Kidney epithelial cell (primary cell): ENCODE data around the gene PDZD8. TPM values are rescaled to one million over a fixed set of nuclear protein-coding genes. Genes with fewer than 3 reads are reported as not detected.

ENCODE experiments used
- DNase-seq: peaks from one replicate; pipeline ENCODE4 v3.0.0-alpha.2; 2010; ENCODE audit warnings: low read depth
- H3K27me3 ChIP-seq: 2 replicates; pipeline ENCODE4 v1.6.0; 2011; ENCODE audit warnings: low read length; ENCODE audit not compliant: control insufficient read depth, insufficient read depth
- H3K36me3 ChIP-seq: 2 replicates; pipeline ENCODE4 v1.5.1; 2011; ENCODE audit warnings: low read length; ENCODE audit not compliant: control insufficient read depth, insufficient read depth
- H3K4me3 ChIP-seq: 2 replicates; pipeline ENCODE4 v1.5.1; 2011; ENCODE audit warnings: low read depth, mild to moderate bottlenecking, control low read depth, low read length
- CTCF ChIP-seq: IDR thresholded peaks from 2 replicates; pipeline ENCODE4 v1.5.1; 2011; ENCODE audit warnings: mild to moderate bottlenecking, moderate library complexity, low read length, control low read depth, inconsistent platforms; ENCODE audit not compliant: insufficient read depth, poor library complexity, severe bottlenecking
- total RNA-seq: library from RNA; depleted of rRNA; stranded (reverse); fragments of >200 nt; gene quantifications from 2 replicates; pipeline ENCODE4 v1.2.3, GENCODE V29; 2015

PDZD8 gene
- total RNA-seq, 1 donor from 2014 or later, result 84.7 TPM

GRCh38 chr10:117262291-117262902, 112.8 kb downstream of the PDZD8 start:
- no peaks in the 10 kb centered on the region for H3K27me3 ChIP-seq
- no peaks in the 10 kb centered on the region for H3K36me3 ChIP-seq
- no peak for TF ChIP-seq CTCF
- H3K4me3 ChIP-seq, result no peak overlapping the region
- no peak for DNase-seq

GRCh38 chr10:117261501-117261900, 113.7 kb downstream of the PDZD8 start:
- no peaks in the 10 kb centered on the region for H3K27me3 ChIP-seq
- DNase-seq, result no peak
- no peaks in the 10 kb centered on the region for H3K36me3 ChIP-seq
- no peak for TF ChIP-seq CTCF
- H3K4me3 ChIP-seq, result no peak overlapping the region

- no peak for TF ChIP-seq CTCF
- DNase-seq, result no peak
- H3K4me3 ChIP-seq, result no peak overlapping the region
- no peaks in the 10 kb centered on the region for H3K27me3 ChIP-seq
- H3K36me3 ChIP-seq, result no peaks in the 10 kb centered on the region
Observed at GRCh38 chr10:117260084-117260483, 115.2 kb downstream of the PDZD8 start.

- no peak for TF ChIP-seq CTCF
- Histone ChIP-seq H3K4me3 (no peak overlapping the region), H3K36me3 (no peaks in the 10 kb centered on the region)
Observed at GRCh38 chr10:117259279-117259678, 116.0 kb downstream of the PDZD8 start.

GRCh38 chr10:117257721-117258120, 117.5 kb downstream of the PDZD8 start:
- DNase-seq, result no peak
- no peak for TF ChIP-seq CTCF
- Histone ChIP-seq H3K36me3 (no peaks in the 10 kb centered on the region), H3K27me3 (no peaks in the 10 kb centered on the region), H3K4me3 (no peak overlapping the region)

More at GRCh38 chr10:117259279-117259678, 116.0 kb downstream of the PDZD8 start:
- DNase-seq, result no peak
- no peaks in the 10 kb centered on the region for H3K27me3 ChIP-seq

- Histone ChIP-seq H3K27me3 (no peaks in the 10 kb centered on the region), H3K4me3 (no peak overlapping the region), H3K36me3 (no peaks in the 10 kb centered on the region)
- DNase-seq, result no peak
- TF ChIP-seq CTCF, result no peak
Observed at GRCh38 chr10:117256910-117257309, 118.3 kb downstream of the PDZD8 start.
